RWPE2 (cell line): Measurements from ENCODE around the gene TFB1M.

Source experiments
- ATAC-seq: fragments of 200-7000 bp; cut with Tn5 transposase; 3 replicates; pipeline ENCODE4 v1.9.1; 2021; ENCODE audit warnings: low read depth
- DNase-seq: peaks from one replicate; pipeline ENCODE4 v3.0.0-alpha.2; 2020; ENCODE audit warnings: low spot score
- H3K27ac ChIP-seq: fragments of 450-650 bp; 2 replicates; pipeline ENCODE4 v1.5.1; 2017; ENCODE audit warnings: mild to moderate bottlenecking; ENCODE audit not compliant: poor library complexity, severe bottlenecking
- H3K27me3 ChIP-seq: fragments of 250-450 bp; sonication (Bioruptor Pico); 2 replicates; pipeline ENCODE4 v1.5.1; 2021; ENCODE audit warnings: mild to moderate bottlenecking, moderate library complexity; ENCODE audit not compliant: insufficient read depth, poor library complexity, severe bottlenecking
- H3K36me3 ChIP-seq: fragments of 250-450 bp; sonication (Bioruptor Pico); 2 replicates; pipeline ENCODE4 v1.5.1; 2020; ENCODE audit warnings: low read depth, mild to moderate bottlenecking, moderate library complexity
- H3K4me1 ChIP-seq: fragments of 250-450 bp; sonication (Bioruptor Pico); 2 replicates; pipeline ENCODE4 v1.5.1; 2021; ENCODE audit warnings: mild to moderate bottlenecking, moderate library complexity; ENCODE audit not compliant: insufficient read depth, poor library complexity, severe bottlenecking
- H3K4me3 ChIP-seq: fragments of 250-450 bp; sonication (Bioruptor Pico); 2 replicates; pipeline ENCODE4 v1.5.1; 2021; ENCODE audit warnings: mild to moderate bottlenecking, moderate library complexity; ENCODE audit not compliant: severe bottlenecking
- H3K9me3 ChIP-seq: fragments of 250-450 bp; sonication (Bioruptor Pico); 2 replicates; pipeline ENCODE4 v1.5.1; 2021; ENCODE audit warnings: mild to moderate bottlenecking, moderate library complexity; ENCODE audit not compliant: severe bottlenecking
- CTCF ChIP-seq: fragments of 450-650 bp; IDR thresholded peaks from one replicate; pipeline ENCODE4 v1.5.1; 2017; ENCODE audit warnings: mild to moderate bottlenecking, moderate library complexity; ENCODE audit not compliant: poor library complexity, severe bottlenecking

The TFB1M gene

GRCh38 chr6:155253337-155253736 lies 60.9 kb downstream of the TFB1M start:
- H3K27me3 ChIP-seq: no peaks in the 10 kb centered on the region
- H3K9me3 ChIP-seq: no peaks in the 10 kb centered on the region
- H3K4me3 ChIP-seq: no peak overlapping the region
- no peak for TF ChIP-seq CTCF
- no peak overlapping the region for H3K27ac ChIP-seq
- peaks cover 34% of the 10 kb centered on the region for H3K36me3 ChIP-seq
- peaks cover 4% of the 10 kb centered on the region for H3K4me1 ChIP-seq
- no peak for ATAC-seq
- DNase-seq: no peak

- H3K36me3 ChIP-seq: peaks cover 26% of the 10 kb centered on the region
These were observed 61.7 kb downstream of the TFB1M start for GRCh38 chr6:155252581-155252980.

GRCh38 chr6:155250701-155251381 lies 63.4 kb downstream of the TFB1M start:
- TF ChIP-seq CTCF: no peak
- Histone ChIP-seq H3K9me3 (no peaks in the 10 kb centered on the region), H3K27ac (no peak overlapping the region), H3K36me3 (peaks cover 12% of the 10 kb centered on the region), H3K4me3 (no peak overlapping the region), H3K4me1 (peaks cover 15% of the 10 kb centered on the region), H3K27me3 (no peaks in the 10 kb centered on the region)
- no peak for ATAC-seq
- DNase-seq: no peak

More at GRCh38 chr6:155252581-155252980, 61.7 kb downstream of the TFB1M start:
- Histone ChIP-seq H3K4me3 (no peak overlapping the region), H3K4me1 (peaks cover 11% of the 10 kb centered on the region), H3K27me3 (no peaks in the 10 kb centered on the region), H3K27ac (no peak overlapping the region), H3K9me3 (no peaks in the 10 kb centered on the region)
- no peak for TF ChIP-seq CTCF
- DNase-seq (no peak), ATAC-seq (no peak)

GRCh38 chr6:155248008-155249001 lies 66.0 kb downstream of the TFB1M start:
- Histone ChIP-seq H3K27ac (peak overlapping the region; percentile 86), H3K36me3 (no peaks in the 10 kb centered on the region)

More at GRCh38 chr6:155248008-155249001, 66.0 kb downstream of the TFB1M start:
- Histone ChIP-seq H3K4me1 (peaks cover 15% of the 10 kb centered on the region), H3K4me3 (no peak overlapping the region), H3K27me3 (no peaks in the 10 kb centered on the region), H3K9me3 (no peaks in the 10 kb centered on the region)
- DNase-seq (no peak), ATAC-seq (peak; percentile 54)
- peak; percentile 86 for TF ChIP-seq CTCF
